GM04504 (cell line): Measurements from ENCODE around the gene NMU.
"Not testable (repeated sequence)": the region's sequence is repeated elsewhere in the genome, so short reads cannot be mapped to it uniquely, and the experiment has no call there.

Experiments used
- DNase-seq: peaks from one replicate; pipeline ENCODE4 v3.0.0-alpha.2; 2012; ENCODE audit warnings: low read depth

NMU gene

DNA sequence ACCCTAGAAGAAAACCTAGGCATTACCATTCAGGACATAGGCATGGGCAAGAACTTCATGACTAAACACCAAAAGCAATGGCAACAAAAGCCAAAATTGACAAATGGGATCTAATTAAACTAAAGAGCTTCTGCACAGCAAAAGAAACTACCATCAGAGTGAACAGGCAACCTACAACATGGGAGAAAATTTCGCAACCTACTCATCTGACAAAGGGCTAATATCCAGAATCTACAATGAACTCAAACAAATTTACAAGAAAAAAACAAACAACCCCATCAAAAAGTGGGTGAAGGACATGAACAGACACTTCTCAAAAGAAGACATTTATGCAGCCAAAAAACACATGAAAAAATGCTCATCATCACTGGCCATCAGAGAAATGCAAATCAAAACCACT, 12.0 kb downstream of the NMU start:
- not testable (repeated sequence) for DNase-seq

DNA sequence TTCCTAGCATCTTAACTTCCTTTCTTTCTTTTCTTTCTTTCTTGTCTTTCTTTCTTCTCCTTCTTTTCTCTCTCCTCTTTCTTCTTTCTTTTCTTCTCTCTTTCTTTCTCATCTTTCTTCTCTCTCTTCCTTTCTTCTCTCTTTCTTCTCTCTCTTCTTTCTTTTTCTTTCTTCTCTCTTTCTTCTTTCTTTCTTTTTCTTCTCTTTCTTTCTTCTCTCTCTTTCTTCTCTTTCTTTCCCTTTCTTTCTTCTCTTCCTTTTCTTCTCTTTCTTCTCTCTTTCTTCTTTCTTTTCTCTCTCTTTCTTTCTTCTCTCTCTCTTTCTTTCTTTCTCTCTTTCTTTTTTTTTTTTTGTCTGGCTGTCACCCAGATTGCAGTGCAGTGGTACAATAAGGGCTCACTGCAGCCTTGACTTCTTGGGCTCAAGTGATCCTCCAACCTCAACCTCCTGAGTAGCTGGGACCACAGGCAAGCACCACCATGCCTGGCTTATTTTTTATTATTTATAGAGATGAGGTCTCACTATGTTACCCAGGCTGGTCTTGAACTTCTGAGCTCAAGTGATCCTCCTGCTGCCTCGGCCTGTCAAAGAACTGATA, 17.5 kb downstream of the NMU start:
- no peak for DNase-seq

DNA sequence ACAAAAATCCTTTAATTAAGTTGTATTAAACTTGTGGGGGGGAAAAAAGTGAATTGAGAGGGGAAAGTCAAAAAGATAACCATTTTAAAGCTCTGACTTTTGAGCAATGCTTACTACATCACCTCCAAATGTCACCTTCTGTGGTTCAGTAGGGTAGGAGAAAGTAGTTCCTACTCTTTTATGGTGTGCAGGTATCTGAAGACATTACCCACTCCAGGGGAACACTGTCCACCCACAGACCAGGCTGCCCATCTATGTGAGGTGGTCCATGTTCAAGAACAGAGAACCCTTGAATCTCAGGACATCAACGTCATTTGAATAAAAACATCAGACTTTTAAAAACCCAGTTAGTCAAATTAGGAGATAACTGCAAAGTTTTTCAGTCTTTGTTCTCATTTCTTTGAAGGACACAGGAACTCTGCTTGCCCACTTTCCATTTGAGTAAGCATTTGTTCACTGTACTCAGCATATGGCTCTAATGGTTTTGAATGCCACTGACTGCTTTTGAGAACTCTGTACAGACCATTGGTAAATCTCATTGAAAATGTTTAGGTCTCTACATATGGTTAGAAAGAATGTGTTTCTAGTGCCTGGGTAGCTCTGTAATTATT, 18.4 kb downstream of the NMU start:
- DNase-seq: no peak

DNA sequence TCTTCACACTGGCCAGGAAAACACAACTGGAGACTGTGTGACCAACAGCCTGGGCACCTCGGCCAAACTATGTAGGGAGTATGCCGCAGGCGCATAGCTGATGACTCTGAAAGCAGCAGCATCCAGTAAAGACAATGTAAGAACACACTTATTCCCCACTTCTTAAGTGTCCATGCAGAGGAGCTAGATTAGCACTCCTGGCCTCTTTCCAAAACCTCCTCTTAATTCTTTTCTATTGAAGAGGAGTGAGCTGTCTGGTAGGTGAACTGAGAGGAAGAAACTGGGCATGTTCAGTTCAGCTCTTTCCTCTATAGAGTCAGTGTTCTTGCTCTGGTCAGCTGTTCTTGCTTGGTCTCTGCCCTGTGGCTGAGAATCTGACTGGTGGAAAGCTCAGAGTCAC, 21.1 kb downstream of the NMU start:
- no peak for DNase-seq

DNA sequence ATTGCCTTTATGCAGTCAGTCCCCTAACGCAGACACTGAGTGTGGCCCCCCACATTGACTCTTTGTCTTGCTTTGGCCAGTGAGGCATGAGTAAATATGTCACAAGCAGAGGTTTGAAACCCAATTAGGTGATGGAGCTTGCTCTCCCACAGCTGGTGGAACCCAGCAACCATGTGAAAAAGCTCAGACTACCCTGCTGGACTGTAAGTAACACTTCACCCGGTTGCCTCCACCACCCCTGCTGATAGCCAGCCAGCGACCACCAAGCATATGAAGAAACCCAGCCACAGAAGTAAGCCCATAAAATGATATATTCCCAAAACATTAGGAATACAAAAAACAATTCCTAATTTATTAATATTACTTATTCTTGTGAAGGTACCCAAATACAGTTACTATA, 22.5 kb downstream of the NMU start:
- DNase-seq: no peak

DNA sequence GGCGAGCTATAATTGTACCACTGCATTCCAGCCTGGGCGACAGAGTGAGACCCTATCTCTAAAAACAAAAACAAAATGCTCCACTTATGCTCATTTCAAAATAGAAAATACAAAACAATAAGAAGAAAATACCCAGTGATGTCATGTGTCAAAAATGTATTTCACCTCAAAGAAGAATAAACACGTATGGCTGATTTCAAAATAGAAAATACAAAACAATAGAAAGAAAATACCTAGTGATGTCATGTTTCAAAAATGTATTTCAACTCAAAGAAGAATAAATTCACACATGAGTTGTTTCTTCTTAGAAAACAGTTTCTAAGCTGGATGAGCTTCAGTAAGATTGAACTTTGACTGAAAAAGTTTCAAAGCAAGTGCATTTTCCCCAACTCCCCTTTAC, 23.8 kb downstream of the NMU start:
- DNase-seq: no peak

DNA sequence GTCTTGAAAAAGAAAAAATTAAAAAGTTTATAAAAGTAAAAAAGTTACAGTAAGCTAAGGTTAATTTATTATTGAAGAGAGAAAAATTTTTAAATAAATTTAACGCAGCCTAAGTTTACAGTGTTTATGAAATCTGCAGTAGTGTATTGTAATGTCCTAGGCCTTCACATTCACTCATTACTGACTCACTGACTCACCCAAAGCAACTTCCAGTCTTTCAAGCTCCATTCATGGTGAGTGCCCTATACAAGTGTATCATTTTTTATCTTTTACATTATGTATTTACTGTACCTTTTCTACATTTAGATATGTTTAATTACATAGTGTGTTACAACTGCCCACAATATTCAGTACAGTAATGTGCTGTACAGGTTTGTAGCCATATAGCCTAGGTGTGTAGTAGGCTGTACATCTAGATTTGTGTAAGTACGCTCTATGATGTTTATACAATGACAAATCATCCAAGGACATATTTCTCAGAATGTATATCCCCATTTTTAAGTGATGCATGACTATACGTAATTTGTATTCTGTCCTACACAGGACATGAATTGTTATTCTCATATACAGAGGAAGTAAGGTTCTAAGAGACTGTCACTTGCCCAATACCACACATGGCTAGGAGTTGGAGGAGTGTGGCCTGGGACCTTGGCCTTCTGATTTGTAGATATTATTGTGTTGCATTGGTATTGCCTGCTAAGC, 24.6 kb downstream of the NMU start:
- DNase-seq: no peak

DNA sequence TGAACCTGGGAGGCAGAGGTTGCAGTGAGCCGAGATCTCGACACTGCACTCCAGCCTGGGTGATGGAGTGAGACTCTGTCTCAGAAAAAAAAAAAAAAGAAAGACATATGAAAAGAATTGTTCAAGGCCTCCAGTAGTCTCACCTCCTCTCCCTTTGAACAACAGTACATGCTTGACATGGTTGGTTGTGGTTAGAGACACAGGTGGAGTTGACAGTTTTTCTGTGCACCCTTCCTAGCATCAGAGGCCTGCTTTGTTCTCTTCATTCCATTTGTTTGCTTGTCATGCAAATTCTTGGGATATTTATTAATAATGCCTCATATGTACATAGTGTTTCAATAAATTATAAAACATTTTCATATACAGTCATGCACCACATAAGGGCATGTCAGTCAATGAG, 25.7 kb downstream of the NMU start:
- no peak for DNase-seq

DNA sequence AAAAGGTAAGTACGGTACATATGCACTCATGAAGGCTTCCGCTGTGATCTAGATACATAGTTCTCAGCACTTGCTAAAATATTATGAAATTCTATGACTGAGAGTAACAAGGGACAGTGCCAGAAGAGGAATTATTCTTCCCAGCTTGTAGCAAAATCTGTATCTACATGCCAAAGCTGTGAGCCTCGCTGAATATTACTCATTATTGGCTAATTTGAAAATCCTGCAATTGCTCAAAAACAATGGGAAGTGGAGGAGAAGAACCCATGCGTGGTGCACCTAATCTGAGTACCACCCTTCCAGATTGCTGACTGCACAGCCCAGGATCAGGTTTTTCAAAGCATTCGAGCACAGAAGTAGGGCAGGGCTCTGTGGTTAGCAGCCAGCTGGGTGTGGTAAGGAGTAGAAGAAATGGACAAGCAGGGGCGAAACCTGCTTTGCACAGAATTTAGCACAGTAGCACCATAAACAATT, 26.7 kb downstream of the NMU start:
- peak; percentile 5 for DNase-seq

DNA sequence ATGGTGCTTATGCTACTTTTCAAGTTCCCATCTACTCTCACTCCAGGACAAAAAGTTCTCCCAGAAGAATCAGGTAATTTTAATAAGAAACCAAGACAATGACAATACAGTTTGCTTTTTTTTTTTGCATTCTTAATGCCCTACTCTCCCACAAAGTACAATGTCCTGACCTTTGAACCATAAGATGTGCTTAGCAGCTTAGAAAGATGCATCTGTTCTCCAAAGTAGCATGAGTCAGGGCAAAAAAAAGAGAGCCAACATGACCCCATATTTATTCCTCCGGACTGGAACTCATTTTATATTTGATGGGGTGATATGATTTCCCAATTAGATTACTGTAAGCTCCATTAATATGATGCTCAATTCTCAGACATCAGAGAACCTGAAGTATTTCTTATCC, 27.5 kb downstream of the NMU start:
- DNase-seq: no peak

DNA sequence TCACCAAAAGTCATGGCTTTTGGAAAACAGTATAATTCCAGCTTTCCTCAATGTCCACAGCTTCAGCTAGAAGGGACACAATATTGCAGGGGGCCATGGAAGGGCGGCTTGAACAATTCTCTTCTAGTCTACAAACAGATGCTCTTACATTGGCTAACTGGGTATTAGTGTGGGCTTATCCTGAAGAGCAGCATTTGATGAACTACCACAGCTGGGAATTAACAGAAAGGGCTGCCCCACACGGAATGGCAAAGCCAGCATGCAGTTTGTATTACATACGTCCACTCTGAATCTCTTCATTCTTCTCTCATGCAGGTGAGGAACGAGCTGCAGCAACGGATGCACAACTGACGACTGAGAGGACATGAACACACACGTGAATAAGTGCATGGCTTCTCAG, 31.1 kb downstream of the NMU start:
- no peak for DNase-seq

DNA sequence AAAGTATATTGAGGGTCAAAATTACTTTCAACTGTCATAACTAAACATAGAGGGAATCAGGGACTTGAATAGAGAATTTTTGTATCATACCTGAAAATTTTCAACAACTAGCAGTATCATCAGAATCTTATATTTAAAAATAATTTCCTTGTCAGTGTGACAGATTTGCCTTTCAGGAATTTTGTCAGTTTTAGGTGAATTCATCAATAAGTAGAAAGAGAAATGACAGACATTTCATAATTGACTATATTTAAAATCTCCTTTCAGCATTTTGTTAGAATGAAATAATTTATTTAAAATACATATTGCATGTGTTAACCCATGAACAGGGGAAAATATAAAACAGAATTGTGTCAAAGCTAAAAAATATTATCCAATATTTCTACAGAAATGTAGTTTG, 35.5 kb downstream of the NMU start:
- no peak for DNase-seq

DNA sequence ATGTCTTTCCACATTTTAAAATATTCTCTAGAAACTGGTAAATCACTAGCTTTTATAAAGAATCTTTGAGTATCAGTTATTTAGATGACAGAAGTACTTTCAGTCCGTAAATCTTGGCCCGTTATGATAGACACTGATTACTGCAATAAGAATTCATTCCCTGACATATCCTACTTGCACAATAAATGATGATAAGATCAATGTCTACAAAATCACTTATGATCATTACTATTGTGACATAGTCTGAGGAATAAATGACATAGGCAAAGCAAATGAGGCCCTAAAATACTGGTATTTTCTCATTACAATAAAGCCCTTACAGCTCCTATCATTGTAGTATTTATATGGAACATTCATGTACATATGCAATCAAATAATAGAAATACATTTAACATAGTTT, 37.5 kb downstream of the NMU start:
- no peak for DNase-seq

DNA sequence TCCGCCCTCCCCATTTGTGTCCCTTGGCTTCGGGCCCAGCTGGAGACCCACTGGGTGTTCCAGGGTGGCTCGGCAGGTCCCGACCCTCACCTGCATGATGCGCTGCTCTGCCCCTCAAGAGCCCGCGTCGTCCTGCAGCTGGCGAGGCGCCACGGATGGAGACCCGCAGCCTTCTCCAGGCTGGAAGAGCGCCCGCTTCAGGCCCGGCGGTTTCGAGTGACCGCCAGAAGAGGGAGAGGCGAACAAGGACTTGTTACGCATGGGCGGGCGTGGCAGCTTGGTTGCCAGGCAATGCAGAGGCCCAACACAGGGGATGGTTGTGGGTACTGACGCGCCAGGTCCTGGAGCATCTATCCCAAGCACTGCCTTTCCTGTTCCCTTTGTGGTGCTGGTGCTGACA, 44.1 kb downstream of the NMU start, which contains the start of gene PDCL2:
Gene PDCL2, minus strand, starts transcription at position 232 of the 400 bp plus-strand sequence. Its CDS starts 136 bp downstream, at position 96.
- DNase-seq: no peak

DNA sequence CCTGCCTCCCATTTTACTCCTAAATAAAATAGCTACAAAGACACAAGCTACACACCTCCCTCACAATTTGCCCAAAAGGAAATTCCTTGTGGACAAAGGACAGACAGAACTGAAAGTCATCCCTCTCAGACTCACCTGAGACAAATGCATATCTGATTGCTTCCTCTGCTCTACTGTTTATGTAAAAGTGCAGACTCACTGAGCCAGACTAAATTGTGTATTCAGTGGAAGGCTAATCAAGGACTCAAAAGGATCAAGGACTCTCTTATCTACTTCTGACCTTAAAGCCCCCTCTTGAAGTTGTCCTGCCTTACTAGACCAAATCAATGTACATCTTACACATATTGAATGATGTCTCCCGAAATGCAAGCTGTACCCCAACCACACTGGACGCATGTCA, 47.9 kb downstream of the NMU start:
- no peak for DNase-seq

DNA sequence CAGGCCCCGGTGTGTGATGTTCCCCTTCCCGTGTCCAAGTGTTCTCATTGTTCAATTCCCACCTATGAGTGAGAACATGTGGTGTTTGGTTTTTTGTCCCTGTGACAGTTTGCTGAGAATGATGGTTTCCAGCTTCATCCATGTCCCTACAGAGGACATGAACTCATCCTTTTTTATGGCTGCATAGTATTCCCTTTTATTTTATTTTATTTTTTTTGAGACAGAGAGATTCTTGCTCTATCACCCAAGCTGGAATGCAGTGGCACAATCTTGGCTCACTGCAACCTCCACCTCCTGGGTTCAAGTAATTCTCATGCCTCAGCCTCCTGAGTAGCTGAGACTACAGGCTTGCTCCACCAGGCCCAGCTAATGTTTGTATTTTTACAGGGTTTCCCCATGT, 53.3 kb downstream of the NMU start:
- DNase-seq: not testable (repeated sequence)

DNA sequence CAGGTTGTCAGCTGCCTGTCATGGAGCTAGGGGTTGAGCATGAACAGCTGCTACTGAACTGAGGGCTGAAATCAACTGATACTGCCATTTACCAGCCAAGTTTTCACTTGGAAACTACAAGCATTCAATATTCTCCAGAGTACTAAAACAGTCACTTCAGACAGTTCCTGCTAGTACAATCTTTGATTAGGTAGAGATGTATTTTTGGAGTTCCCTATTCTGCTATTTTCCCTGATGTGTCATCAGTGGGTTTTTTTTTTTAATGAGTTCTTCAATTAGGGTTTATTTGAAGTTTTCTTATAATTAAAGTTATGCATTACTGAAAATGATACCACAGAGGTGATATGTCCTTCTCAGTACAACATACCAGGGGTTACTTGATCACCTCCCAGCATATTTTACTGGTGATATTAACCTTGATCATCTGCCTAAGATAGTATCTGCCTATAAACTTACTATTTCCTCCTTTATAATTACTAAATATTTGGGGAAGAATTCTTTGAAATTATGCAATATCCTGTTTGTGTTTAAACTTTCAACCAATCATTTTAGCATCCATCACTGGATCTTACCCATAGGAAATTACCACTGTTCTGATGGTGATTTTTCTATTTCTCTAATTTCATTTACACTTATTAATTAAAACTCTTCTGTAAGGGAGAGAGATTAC, 57.6 kb downstream of the NMU start:
- DNase-seq: no peak

DNA sequence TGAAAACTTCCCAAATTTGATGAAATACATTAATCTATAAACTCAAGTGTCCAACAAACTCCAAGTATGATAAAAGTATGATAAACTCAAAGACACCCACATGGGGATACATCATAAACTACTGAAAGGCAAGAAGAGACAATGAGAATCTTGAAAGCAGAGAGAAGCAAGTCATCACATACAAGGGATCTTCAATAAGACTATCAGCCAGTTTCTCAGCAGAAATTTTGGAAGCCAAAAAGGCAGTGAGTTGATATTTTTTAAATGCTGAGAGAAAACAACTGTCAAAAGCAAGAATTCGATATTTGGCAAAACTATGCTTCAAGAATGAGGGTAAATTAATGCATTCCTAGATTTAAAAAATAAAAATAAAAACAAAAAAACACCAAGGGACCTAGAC, 60.6 kb downstream of the NMU start:
- no peak for DNase-seq

DNA sequence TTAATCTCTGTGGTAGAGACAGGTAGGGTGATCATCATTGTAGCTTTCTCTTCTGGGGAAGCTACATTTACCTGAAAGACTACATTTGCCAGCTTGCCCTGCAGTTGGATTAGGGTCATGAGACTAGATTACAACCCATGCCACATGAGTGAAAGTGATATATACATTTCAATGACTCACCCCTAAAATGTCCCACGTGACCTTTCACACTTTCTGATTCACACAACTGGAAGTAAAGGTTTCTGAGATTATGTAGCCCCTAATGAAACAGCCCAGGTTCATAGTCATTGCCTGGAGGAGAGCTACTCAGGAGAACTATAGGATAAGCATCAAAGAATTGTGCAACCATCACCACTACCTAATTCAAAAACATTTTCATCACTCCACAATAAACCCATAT, 61.8 kb downstream of the NMU start:
- DNase-seq: no peak

DNA sequence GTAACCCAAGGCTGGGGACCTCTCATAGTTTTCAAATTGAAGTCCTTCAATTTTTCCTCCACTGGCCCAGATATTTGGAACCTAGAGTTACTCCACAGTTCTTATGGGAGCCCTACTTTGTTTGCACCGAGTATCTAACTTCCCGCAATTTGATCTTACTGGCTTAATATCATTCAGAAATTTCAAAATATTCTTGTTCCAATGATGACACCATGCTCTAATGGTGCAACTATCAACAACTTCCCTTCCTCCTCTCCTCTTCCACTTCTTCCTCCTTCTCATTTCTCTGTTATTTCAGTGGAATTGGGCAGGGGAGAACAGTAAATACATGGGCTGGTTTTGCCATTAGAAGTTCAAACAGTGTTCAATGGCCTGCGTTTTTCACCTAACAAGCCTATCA, 64.3 kb downstream of the NMU start:
- DNase-seq: no peak

DNA sequence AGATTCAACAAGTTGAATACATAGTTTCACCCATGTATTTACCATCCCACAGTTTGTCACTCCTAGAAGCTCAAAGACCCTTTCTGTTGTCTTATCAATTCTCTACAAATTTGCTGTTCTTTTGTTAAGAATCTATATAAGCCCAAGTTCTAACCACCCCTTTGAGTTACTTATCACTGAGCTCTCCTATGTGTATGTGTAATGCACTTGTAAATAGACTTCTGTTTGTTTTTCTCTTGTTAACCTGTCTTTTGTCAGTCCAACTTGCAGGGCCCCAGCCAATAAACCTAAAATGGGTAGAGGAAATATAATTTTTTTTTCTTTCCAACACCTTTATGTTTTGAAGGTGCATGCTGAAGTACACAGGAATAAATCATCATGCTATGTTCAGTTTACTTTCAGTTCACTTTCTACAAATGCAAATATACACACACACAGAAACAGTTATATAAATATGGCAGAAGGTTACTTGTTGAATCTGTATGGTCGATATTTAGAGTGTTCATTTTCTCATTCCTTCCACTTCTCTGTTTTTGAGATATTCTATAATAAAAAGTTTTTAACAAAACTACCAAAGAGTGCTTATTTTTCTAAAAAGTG, 67.1 kb downstream of the NMU start:
- no peak for DNase-seq

DNA sequence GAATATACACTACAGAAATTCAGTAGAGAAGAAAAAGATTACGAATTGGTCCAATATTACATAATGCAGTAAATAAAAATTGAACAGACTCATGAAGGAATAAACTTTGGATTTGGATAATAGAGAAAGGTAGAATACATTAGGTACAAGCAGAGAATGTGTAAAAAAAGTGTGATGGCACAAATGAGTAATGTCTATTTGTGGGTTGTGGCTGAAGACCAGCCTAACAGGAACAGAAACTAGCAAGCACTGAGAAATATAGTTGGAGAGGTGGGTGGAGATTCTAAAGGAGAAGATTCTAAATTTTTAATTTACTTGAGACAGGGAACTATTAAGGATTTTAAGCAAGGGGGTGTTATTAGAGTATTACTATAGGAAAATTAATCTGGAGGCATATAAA, 74.2 kb downstream of the NMU start:
- DNase-seq: no peak

DNA sequence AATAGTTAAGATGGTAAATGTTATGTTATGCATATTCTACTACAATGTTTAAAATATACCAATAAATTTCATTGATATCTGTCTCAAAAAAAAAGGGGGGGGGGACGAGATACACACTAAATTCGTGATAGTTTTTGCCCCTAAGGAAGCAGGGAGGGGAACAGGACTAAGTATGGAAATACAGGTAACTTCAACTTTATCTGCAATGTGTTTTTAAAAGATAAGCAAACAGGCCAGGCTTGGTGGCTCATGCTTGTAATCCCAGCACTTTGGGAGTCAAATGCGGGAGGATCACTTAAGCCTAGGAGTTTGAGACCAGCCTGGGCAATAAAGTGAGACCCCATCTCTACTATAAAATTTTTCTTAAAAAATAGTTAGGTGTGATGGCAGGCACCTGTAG, 76.0 kb downstream of the NMU start:
- no peak for DNase-seq
